Breast epithelium (tissue), 3 donors: ENCODE measurements around the gene ZNF512B.

ENCODE experiments used
- CTCF ChIP-seq, 3 donors: fragments of 450-650 bp; IDR thresholded peaks; one replicate each; pipeline ENCODE4 v1.5.1; 2016 to 2017; ENCODE audit warnings: antibody characterized with exemption in 3 of 3, mild to moderate bottlenecking in 3 of 3, moderate library complexity in 3 of 3
- POLR2A ChIP-seq: fragments of 450-650 bp; IDR thresholded peaks from one replicate; pipeline ENCODE4 v1.6.1; 2016; ENCODE audit warnings: antibody characterized with exemption, mild to moderate bottlenecking, moderate library complexity
- POLR2AphosphoS5 ChIP-seq, 3 donors: sonication (generic); formaldehyde crosslinking; IDR thresholded peaks; one replicate each; pipeline ENCODE4 v1.6.1; 2017; ENCODE audit warnings: antibody characterized with exemption in 3 of 3

GRCh38 chr20:63980806-63981728 is 11.3 kb upstream of the ZNF512B start, which contains the start of gene PRPF6:
- peak; percentile 59 to 76 (median 62) for TF ChIP-seq CTCF (IDR thresholded peaks at IDR 0.05)
- TF ChIP-seq POLR2A = peak; percentile 73
- TF ChIP-seq POLR2AphosphoS5 (IDR thresholded peaks at IDR 0.05) = peak; percentile 92 to 97 (median 93)
